ENCODE results near the gene NEUROD6. TPM values are rescaled to one million over a fixed set of nuclear protein-coding genes. Genes with fewer than 3 reads are reported as not detected.

Gene NEUROD6
- total RNA-seq, 2 experiments from 2014 or later, result not detected

DNA sequence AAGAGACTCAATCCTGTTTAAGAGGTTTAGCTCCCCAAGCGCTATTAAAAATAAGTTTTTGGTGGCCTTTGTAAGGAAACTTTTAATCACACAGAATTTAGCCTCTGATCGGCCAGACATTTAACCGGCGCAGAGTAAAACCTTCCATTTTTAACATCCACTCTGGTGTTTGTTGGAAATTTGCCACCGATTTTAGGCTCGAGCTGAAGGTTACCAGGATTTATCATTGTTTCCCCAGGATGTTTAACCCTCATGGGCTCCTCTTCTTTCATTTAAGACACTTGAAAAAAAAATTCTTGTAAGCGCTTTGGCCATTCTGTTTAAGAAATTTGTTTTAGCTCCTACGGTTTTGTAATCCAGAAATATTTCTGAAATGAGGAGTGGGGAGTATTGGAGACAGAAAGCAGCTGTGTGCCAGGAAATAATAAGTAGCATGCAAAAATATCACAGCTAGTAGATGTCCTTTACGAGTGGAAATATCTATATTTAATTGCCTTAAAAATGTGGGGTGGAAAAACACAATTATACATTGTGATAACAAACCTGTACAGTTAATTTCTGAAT is 3.4 kb downstream of the NEUROD6 start:
- H3K27ac ChIP-seq (ENCODE audit: low read depth, low read length, poor library complexity, severe bottlenecking), result no peak overlapping the region
- no peaks in the 10 kb centered on the region for H3K36me3 ChIP-seq (ENCODE audit: insufficient read depth, low read length)
- H2AFZ ChIP-seq (ENCODE audit: low read length), result no peak overlapping the region
- H3K4me2 ChIP-seq (ENCODE audit: low read length), result no peak overlapping the region
- no peaks in the 10 kb centered on the region for H3K79me2 ChIP-seq (ENCODE audit: insufficient read depth, low read depth, low read length)
- DNase-seq (ENCODE audit: low spot score), result no peak
- no peak overlapping the region for H3K4me3 ChIP-seq (ENCODE audit: low read depth, low read length, poor library complexity, severe bottlenecking)
- H3K9me2 ChIP-seq (ENCODE audit: insufficient read depth, low read length), result no peaks in the 10 kb centered on the region
- ChIA-PET POLR2A (no interaction called here), CTCF (ENCODE audit: unreplicated experiment) (no interaction called here)
- H3K4me1 ChIP-seq (ENCODE audit: insufficient read depth, low read length, poor library complexity, severe bottlenecking), result no peaks in the 10 kb centered on the region
- H4K20me1 ChIP-seq (ENCODE audit: insufficient read depth, low read length), result no peaks in the 10 kb centered on the region
- no peak for TF ChIP-seq EZH2phosphoT487 (IDR thresholded peaks at IDR 0.05; ENCODE audit: borderline replicate concordance, low read depth, low read length)
- TF ChIP-seq, protein P1, sequence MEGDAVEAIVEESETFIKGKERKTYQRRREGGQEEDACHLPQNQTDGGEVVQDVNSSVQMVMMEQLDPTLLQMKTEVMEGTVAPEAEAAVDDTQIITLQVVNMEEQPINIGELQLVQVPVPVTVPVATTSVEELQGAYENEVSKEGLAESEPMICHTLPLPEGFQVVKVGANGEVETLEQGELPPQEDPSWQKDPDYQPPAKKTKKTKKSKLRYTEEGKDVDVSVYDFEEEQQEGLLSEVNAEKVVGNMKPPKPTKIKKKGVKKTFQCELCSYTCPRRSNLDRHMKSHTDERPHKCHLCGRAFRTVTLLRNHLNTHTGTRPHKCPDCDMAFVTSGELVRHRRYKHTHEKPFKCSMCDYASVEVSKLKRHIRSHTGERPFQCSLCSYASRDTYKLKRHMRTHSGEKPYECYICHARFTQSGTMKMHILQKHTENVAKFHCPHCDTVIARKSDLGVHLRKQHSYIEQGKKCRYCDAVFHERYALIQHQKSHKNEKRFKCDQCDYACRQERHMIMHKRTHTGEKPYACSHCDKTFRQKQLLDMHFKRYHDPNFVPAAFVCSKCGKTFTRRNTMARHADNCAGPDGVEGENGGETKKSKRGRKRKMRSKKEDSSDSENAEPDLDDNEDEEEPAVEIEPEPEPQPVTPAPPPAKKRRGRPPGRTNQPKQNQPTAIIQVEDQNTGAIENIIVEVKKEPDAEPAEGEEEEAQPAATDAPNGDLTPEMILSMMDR (conservative IDR thresholded peaks at IDR 0.05; ENCODE audit: low read length), result no peak
- H3K9me3 ChIP-seq (ENCODE audit: low read length), result no peaks in the 10 kb centered on the region
- BruUV-seq (replicated peaks), result no TSS peak
- intact Hi-C loops (cut with micrococcal nuclease; ENCODE audit: unreplicated experiment), result no loop called here

DNA sequence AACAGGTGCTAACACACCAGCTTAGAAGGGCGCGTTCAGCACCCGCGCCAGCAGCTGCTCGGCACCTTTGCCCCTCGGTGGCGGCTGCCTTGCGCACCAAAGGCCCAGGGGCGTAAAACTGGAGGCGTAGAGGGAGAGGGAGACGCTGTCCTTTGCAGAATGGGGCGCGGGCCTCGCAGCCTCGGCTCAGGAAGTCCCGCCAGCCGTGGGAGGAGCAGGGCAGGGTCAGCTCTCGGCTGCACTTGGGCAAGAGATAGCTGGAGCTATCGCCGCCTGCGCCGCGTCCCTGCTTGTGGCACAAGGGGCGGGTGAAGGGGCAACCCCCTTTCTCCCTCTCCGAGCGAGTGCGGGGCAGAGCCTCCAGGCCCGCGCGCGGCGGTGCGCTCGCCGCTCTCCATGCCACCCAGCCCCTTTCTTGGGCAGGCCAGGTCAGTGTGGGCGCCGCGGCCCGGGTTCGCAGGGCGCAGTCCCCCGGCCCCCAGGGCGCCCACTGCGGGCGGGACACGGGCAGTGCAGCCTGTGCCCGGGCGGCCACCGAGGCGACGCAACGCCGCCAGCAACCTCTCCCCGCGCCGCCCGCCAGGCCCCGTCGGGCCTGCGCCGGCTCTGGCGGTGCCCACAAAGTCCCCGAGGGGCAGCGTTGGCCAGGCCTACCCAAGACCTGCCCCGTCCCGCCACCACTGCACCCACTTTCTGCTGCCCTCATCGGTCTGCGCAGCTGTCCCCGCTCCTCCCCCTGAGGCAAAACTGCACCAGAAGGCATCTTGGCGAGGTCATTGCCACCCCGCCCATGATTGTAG is 4.1 kb downstream of the NEUROD6 start:
- Histone ChIP-seq H3K4me2 (ENCODE audit: low read length) (no peak overlapping the region), H3K9me2 (ENCODE audit: insufficient read depth, low read length) (no peaks in the 10 kb centered on the region), H4K20me1 (ENCODE audit: insufficient read depth, low read length) (no peaks in the 10 kb centered on the region), H3K79me2 (ENCODE audit: insufficient read depth, low read depth, low read length) (no peaks in the 10 kb centered on the region), H3K4me1 (ENCODE audit: insufficient read depth, low read length, poor library complexity, severe bottlenecking) (no peaks in the 10 kb centered on the region), H3K4me3 (ENCODE audit: low read depth, low read length, poor library complexity, severe bottlenecking) (no peak overlapping the region), H3K36me3 (ENCODE audit: insufficient read depth, low read length) (no peaks in the 10 kb centered on the region), H3K27ac (ENCODE audit: low read depth, low read length, poor library complexity, severe bottlenecking) (no peak overlapping the region), H3K9me3 (ENCODE audit: low read length) (no peaks in the 10 kb centered on the region), H2AFZ (ENCODE audit: low read length) (no peak overlapping the region)
- ChIA-PET CTCF (ENCODE audit: unreplicated experiment) (no interaction called here), POLR2A (no interaction called here)
- intact Hi-C loops (cut with micrococcal nuclease; ENCODE audit: unreplicated experiment), result no loop called here
- TF ChIP-seq, protein P1 (conservative IDR thresholded peaks at IDR 0.05; ENCODE audit: low read length), result no peak
- TF ChIP-seq EZH2phosphoT487 (IDR thresholded peaks at IDR 0.05; ENCODE audit: borderline replicate concordance, low read depth, low read length), result no peak
- DNase-seq (ENCODE audit: low spot score), result no peak
- BruUV-seq (replicated peaks), result no TSS peak

DNA sequence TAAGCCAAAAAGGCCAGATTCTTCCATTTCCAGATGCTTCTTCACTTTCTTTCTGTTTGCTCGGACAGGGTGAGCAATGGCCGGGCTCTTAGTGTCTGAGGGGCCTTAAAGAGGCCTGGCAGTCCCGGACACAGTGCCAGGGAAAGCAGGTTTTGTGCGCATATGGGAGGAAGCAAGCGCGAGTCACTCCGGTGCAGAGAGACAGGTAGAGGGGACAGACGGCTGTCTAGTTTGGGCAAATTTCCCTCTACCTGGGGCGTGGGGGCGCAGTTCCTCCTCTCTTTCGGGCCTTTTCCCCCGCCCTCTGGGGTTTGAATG is 4.7 kb downstream of the NEUROD6 start:
- Histone ChIP-seq H4K20me1 (ENCODE audit: insufficient read depth, low read length) (no peaks in the 10 kb centered on the region), H3K27ac (ENCODE audit: low read depth, low read length, poor library complexity, severe bottlenecking) (no peak overlapping the region), H3K4me1 (ENCODE audit: insufficient read depth, low read length, poor library complexity, severe bottlenecking) (no peaks in the 10 kb centered on the region), H3K4me3 (ENCODE audit: low read depth, low read length, poor library complexity, severe bottlenecking) (no peak overlapping the region), H2AFZ (ENCODE audit: low read length) (no peak overlapping the region), H3K4me2 (ENCODE audit: low read length) (no peak overlapping the region), H3K79me2 (ENCODE audit: insufficient read depth, low read depth, low read length) (no peaks in the 10 kb centered on the region), H3K9me2 (ENCODE audit: insufficient read depth, low read length) (no peaks in the 10 kb centered on the region), H3K36me3 (ENCODE audit: insufficient read depth, low read length) (no peaks in the 10 kb centered on the region), H3K9me3 (ENCODE audit: low read length) (no peaks in the 10 kb centered on the region)
- intact Hi-C loops (cut with micrococcal nuclease; ENCODE audit: unreplicated experiment), result no loop called here
- BruUV-seq (replicated peaks), result no TSS peak
- POLR2A ChIA-PET, result no interaction called here
- DNase-seq (ENCODE audit: low spot score), result no peak
- CTCF ChIA-PET (ENCODE audit: unreplicated experiment), result no interaction called here
- no peak for TF ChIP-seq EZH2phosphoT487 (IDR thresholded peaks at IDR 0.05; ENCODE audit: borderline replicate concordance, low read depth, low read length)
- TF ChIP-seq, protein P1 (conservative IDR thresholded peaks at IDR 0.05; ENCODE audit: low read length), result no peak
